OCI-LY1 (cell line): Measurements from ENCODE around the gene LINGO4.

Experiments used
- CTCF ChIP-seq: fragments of 200-600 bp; sonication (generic), shearing (Covaris generic); IDR thresholded peaks from 2 replicates; pipeline ENCODE4 v1.5.1; 2017; ENCODE audit warnings: mild to moderate bottlenecking, antibody characterized with exemption, low read length, moderate library complexity, mixed read lengths
- EZH2 ChIP-seq: fragments of 200-600 bp; sonication (generic), shearing (Covaris generic); IDR thresholded peaks from 2 replicates; pipeline ENCODE4 v1.8.0; 2017; ENCODE audit warnings: borderline replicate concordance, mixed run types, mild to moderate bottlenecking, antibody characterized with exemption, low read length, moderate library complexity, mixed read lengths

GRCh38 chr1:151832318-151832980 lies 27.2 kb upstream of the LINGO4 start:
- TF ChIP-seq CTCF: no peak
- TF ChIP-seq EZH2: no peak
